Activated T-helper 1 cell treated with anti-CD3 and anti-CD28 coated beads, Interleukin-12 subunit alpha, Interleukin-12 subunit beta, Interleukin-2, Interleukin-4 antibody, amounts not matched to agents 30 ng/mL and 10 ng/mL and 1 ng/mL, durations not matched to agents 14 hours and 24 hours and 36 hours (primary cell): Measurements from ENCODE around the gene IGSF21. TPM values are rescaled to one million over a fixed set of nuclear protein-coding genes. Genes with fewer than 3 reads are reported as not detected.

Source experiments
- DNase-seq: peaks from one replicate; pipeline ENCODE4 v3.0.0; 2021; ENCODE audit warnings: low spot score
- H3K27ac Mint-ChIP-seq: one replicate; pipeline ENCODE4 v1.8.0; 2021; ENCODE audit warnings: mild to moderate bottlenecking, mixed read lengths
- H3K27me3 Mint-ChIP-seq: one replicate; pipeline ENCODE4 v1.8.0; 2022; ENCODE audit warnings: mild to moderate bottlenecking, moderate library complexity, mixed read lengths; ENCODE audit not compliant: insufficient read depth
- H3K36me3 Mint-ChIP-seq: one replicate; pipeline ENCODE4 v1.8.0; 2021; ENCODE audit warnings: low read depth, mixed read lengths
- H3K4me1 Mint-ChIP-seq: one replicate; pipeline ENCODE4 v1.8.0; 2021; ENCODE audit warnings: low read depth, mixed read lengths
- H3K4me3 Mint-ChIP-seq: one replicate; pipeline ENCODE4 v1.8.0; 2021; ENCODE audit warnings: mild to moderate bottlenecking, moderate library complexity, mixed read lengths
- H3K9me3 Mint-ChIP-seq: one replicate; pipeline ENCODE4 v1.8.0; 2021; ENCODE audit warnings: mixed read lengths
- intact Hi-C: fragments of 100-400 bp; cut with micrococcal nuclease; formaldehyde crosslinking; loops from one replicate; pipeline ENCODE4 v1.15.1; 2024
- total RNA-seq: library from RNA; stranded (reverse); gene quantifications from 2 replicates; pipeline ENCODE4 v1.2.3, GENCODE V29; 2022

The IGSF21 gene
- total RNA-seq, 1 donor from 2014 or later: not detected

DNA sequence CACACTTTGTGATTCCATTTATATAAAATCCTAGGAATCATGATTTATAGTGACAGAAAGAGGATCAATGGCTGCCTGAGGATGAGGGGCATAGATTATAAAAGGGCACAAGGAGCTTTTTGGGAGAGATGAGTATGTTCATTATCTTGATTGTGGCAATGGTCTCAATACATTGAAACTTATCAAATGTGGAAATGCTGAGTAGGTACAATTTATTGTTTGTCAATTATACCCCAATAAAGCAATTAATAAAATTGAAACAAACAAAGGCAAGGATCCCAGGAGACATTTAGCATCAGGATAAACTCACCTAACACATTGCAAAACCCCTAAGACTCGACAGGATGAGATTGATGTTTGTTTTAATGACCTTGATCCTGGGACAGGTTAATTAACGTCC, 220.1 kb downstream of the IGSF21 start:
- H3K4me1 Mint-ChIP-seq: no peaks in the 10 kb centered on the region
- H3K27ac Mint-ChIP-seq: no peak overlapping the region
- intact Hi-C loops: no loop called here
- no peaks in the 10 kb centered on the region for H3K9me3 Mint-ChIP-seq
- peaks cover 10% of the 10 kb centered on the region for H3K27me3 Mint-ChIP-seq
- H3K4me3 Mint-ChIP-seq: no peak overlapping the region
- no peak for DNase-seq
- no peaks in the 10 kb centered on the region for H3K36me3 Mint-ChIP-seq

GRCh38 chr1:18328803-18329202, 221.2 kb downstream of the IGSF21 start:
- DNase-seq: no peak
- Mint-ChIP-seq H3K27me3 (peaks cover 11% of the 10 kb centered on the region), H3K4me1 (no peaks in the 10 kb centered on the region), H3K4me3 (no peak overlapping the region), H3K9me3 (no peaks in the 10 kb centered on the region), H3K36me3 (no peaks in the 10 kb centered on the region), H3K27ac (no peak overlapping the region)
- intact Hi-C loops: no loop called here

DNA sequence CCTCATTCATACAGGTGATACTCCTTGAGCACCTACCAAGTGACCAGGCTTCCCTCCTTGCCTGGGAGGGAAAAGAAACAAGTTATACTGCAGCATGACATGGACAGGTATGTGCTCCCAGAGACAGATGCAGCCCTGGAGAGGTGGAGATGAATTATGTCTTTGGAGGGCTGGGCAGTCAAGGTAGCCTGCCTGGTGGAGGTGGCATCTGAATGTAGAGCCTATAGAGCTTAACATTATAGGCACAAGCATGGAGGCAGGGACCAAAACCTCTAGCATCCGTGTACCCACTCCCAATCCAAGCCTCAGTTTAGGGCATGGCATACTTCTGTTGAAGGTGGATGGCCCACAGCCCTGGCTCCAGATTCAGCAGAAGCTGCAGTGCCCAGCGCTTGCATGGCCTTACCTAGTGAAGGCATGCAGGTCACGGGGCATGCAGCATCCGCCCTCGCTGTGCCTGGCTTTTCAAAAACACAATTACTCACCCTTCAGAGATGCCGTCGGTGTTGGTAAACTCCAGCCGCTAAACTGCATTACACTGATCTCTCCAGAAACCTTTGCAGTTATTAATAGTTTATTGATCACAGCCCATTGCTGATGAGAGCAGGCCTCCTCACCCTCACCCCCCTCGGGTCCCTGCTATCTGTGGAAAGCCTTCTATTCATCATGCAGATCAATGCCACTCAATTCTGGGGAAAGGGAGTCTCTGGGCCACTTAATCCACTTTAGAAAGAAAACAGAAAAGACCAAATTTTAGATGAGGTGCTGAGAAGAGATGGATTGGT, 222.1 kb downstream of the IGSF21 start:
- Mint-ChIP-seq H3K9me3 (no peaks in the 10 kb centered on the region), H3K4me1 (no peaks in the 10 kb centered on the region), H3K36me3 (no peaks in the 10 kb centered on the region), H3K27me3 (peaks cover 11% of the 10 kb centered on the region), H3K27ac (no peak overlapping the region), H3K4me3 (no peak overlapping the region)
- no peak for DNase-seq
- intact Hi-C loops: no loop called here

GRCh38 chr1:18332576-18332975, 225.0 kb downstream of the IGSF21 start:
- Mint-ChIP-seq H3K4me3 (no peak overlapping the region), H3K27ac (no peak overlapping the region), H3K9me3 (no peaks in the 10 kb centered on the region), H3K36me3 (no peaks in the 10 kb centered on the region), H3K4me1 (no peaks in the 10 kb centered on the region), H3K27me3 (peaks cover 10% of the 10 kb centered on the region)
- no peak for DNase-seq
- intact Hi-C loops: no loop called here

GRCh38 chr1:18333220-18333619, 225.6 kb downstream of the IGSF21 start:
- H3K4me1 Mint-ChIP-seq: no peaks in the 10 kb centered on the region
- no peaks in the 10 kb centered on the region for H3K36me3 Mint-ChIP-seq
- no peak for DNase-seq
- intact Hi-C loops: no loop called here
- H3K9me3 Mint-ChIP-seq: no peaks in the 10 kb centered on the region
- no peak overlapping the region for H3K27ac Mint-ChIP-seq
- no peak overlapping the region for H3K4me3 Mint-ChIP-seq
- H3K27me3 Mint-ChIP-seq: peaks cover 9% of the 10 kb centered on the region

GRCh38 chr1:18336801-18337200, 229.2 kb downstream of the IGSF21 start:
- no peak for DNase-seq
- Mint-ChIP-seq H3K27ac (no peak overlapping the region), H3K27me3 (peaks cover 9% of the 10 kb centered on the region), H3K9me3 (no peaks in the 10 kb centered on the region), H3K4me3 (no peak overlapping the region), H3K4me1 (no peaks in the 10 kb centered on the region), H3K36me3 (no peaks in the 10 kb centered on the region)
- intact Hi-C loops: no loop called here

GRCh38 chr1:18337757-18338156, 230.2 kb downstream of the IGSF21 start:
- Mint-ChIP-seq H3K36me3 (no peaks in the 10 kb centered on the region), H3K4me1 (no peaks in the 10 kb centered on the region)
- intact Hi-C loops: no loop called here

DNA sequence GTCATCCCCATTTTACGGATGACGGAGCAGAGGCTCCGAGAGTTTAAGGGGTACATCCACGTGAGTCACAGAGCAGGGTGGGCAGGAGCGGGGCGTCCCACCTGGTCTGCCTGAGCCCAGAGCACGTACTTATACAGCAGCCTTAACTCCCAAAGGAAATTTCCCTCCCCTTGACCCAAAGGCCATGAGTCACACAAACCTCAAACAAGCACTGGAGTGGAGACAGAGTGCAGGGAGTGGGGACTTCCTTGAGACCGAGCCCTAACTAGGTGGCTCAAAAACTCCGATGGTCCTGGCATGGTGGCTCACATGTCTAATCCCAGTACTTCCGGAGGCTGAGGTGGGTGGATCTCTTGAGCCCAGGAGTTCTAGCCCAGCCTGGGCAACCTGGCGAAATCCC, 231.6 kb downstream of the IGSF21 start:
- no peaks in the 10 kb centered on the region for H3K9me3 Mint-ChIP-seq
- H3K4me3 Mint-ChIP-seq: no peak overlapping the region
- H3K4me1 Mint-ChIP-seq: no peaks in the 10 kb centered on the region
- DNase-seq: no peak
- intact Hi-C loops: no loop called here
- H3K27ac Mint-ChIP-seq: no peak overlapping the region
- no peaks in the 10 kb centered on the region for H3K36me3 Mint-ChIP-seq
- H3K27me3 Mint-ChIP-seq: peaks cover 3% of the 10 kb centered on the region

More at GRCh38 chr1:18337757-18338156, 230.2 kb downstream of the IGSF21 start:
- Mint-ChIP-seq H3K27ac (no peak overlapping the region), H3K27me3 (peaks cover 3% of the 10 kb centered on the region), H3K9me3 (no peaks in the 10 kb centered on the region), H3K4me3 (no peak overlapping the region)
- no peak for DNase-seq

DNA sequence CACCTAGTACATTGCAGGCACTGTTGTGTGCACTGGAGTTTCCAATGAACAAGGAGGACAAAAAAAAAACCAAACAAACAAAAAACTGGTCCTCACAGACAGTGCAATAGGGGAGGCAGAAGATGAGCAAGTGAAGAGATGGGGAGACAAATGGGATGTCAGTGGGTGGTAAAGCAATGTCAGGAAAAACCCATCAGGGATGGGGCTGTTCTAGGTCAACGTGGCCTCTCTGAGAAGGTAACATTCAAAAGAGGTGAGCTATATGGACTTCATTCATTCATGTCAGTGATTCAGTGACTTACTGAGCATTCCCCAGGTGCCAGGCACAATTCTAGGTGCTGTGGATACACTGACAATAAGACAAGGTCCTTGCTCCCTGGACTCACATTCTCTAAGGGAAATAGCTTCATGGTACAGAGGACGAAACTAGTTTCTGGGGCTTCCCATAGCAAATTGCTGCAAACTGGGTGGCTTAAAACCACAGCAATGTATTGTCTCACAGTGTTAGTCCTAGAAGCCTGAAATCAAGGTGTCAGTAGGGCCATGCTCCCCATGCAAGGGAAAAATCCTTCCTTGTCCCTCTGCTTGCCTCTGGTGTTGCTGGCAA, 232.7 kb downstream of the IGSF21 start:
- H3K27ac Mint-ChIP-seq: no peak overlapping the region
- DNase-seq: no peak
- H3K4me1 Mint-ChIP-seq: no peaks in the 10 kb centered on the region
- no peak overlapping the region for H3K4me3 Mint-ChIP-seq
- peaks cover 3% of the 10 kb centered on the region for H3K27me3 Mint-ChIP-seq
- intact Hi-C loops: no loop called here
- no peaks in the 10 kb centered on the region for H3K9me3 Mint-ChIP-seq
- no peaks in the 10 kb centered on the region for H3K36me3 Mint-ChIP-seq

DNA sequence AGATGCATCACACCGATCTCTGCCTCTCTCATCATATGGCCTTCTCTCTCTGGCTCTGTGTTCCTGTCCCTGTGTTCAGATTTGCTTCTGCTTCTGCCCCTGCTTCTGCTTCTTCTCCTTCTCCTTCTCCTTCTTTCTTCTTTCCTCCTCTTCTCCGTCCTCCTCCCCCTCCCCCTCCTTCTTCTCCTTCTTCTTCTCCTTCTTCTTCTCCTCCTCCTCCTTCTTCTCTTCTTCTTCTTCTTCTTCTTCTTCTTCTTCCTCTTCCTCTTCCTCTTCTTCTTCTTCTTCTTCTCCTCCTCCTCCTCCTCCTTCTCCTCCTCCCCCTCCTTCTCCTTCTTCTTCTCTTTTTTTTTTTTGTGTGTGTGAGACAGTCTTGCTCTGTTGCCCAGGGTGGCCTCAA, 233.2 kb downstream of the IGSF21 start:
- Mint-ChIP-seq H3K9me3 (no peaks in the 10 kb centered on the region), H3K27me3 (peaks cover 3% of the 10 kb centered on the region), H3K4me3 (no peak overlapping the region), H3K36me3 (no peaks in the 10 kb centered on the region), H3K27ac (no peak overlapping the region), H3K4me1 (no peaks in the 10 kb centered on the region)
- DNase-seq: no peak
- intact Hi-C loops: no loop called here

DNA sequence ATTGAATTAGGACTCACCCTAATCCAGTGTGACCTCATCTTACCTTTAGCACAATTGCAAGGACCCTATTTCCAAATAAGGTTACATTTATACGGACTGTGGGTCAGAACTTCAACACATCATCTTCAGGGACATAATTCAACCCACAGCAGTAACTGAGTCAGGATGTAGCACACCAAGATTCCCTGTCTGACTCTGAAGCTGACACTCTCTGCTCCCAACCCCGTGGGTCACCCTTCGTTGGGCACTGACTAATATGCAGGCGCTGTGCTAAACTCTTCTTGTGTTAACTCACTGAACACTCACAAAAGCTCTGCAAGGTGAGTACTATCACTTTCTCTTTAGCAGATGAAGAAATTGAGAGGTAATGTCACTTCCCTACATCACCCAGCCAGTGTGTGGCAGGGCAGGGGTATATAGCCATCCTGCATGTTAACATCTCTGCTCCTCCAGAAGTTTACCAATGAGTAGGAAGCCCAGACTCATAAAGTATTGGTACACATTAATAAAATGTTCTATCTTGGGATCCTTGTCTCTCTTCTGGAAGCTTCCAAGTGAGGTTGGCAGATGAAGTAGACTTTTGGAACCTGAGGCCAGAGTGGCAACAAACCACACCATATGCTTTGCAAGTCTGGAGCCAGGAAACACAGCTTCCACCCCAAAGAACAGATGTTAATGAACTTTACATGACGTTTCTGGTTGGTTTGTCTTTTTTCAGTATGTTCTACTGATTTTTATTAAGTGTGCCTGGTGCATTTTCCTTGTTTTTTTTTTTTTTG, 233.9 kb downstream of the IGSF21 start:
- no peaks in the 10 kb centered on the region for H3K36me3 Mint-ChIP-seq

DNA sequence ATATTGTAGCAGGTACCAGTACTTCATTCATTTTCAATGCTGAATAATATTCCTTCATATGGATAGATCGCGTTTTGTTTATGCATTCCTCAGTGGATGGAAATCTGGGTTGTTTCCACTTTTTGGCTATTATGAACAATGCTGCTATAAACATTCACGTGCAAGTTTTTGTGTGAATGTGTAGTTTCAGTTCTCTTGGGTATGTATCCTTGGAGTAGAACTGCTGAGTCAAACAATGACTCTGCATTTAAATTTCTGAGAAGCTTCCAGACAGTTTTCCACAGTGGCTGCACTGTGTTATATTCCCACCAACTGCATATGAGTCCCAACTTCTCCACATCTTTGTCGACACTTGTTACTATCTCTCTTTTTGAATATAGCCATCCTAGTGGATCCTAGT, 235.1 kb downstream of the IGSF21 start:
- peaks cover 3% of the 10 kb centered on the region for H3K27me3 Mint-ChIP-seq
- no peaks in the 10 kb centered on the region for H3K4me1 Mint-ChIP-seq
- no peak for DNase-seq
- no peaks in the 10 kb centered on the region for H3K9me3 Mint-ChIP-seq
- no peaks in the 10 kb centered on the region for H3K36me3 Mint-ChIP-seq
- intact Hi-C loops: no loop called here
- no peak overlapping the region for H3K4me3 Mint-ChIP-seq
- H3K27ac Mint-ChIP-seq: no peak overlapping the region

More for the DNA sequence above, 233.9 kb downstream of the IGSF21 start:
- Mint-ChIP-seq H3K4me1 (no peaks in the 10 kb centered on the region), H3K4me3 (no peak overlapping the region), H3K27ac (no peak overlapping the region), H3K9me3 (no peaks in the 10 kb centered on the region), H3K27me3 (peaks cover 3% of the 10 kb centered on the region)
- no peak for DNase-seq
- intact Hi-C loops: no loop called here

- no peak for DNase-seq
- no peak overlapping the region for H3K27ac Mint-ChIP-seq
Observed at GRCh38 chr1:18343581-18343980, 236.0 kb downstream of the IGSF21 start.

More at GRCh38 chr1:18343581-18343980, 236.0 kb downstream of the IGSF21 start:
- intact Hi-C loops: no loop called here
- no peaks in the 10 kb centered on the region for H3K9me3 Mint-ChIP-seq
- no peaks in the 10 kb centered on the region for H3K36me3 Mint-ChIP-seq
- H3K27me3 Mint-ChIP-seq: peaks cover 3% of the 10 kb centered on the region
- H3K4me1 Mint-ChIP-seq: no peaks in the 10 kb centered on the region
- H3K4me3 Mint-ChIP-seq: no peak overlapping the region
